ENCODE results near the gene P2RX3. TPM values are rescaled to one million over a fixed set of nuclear protein-coding genes. Genes with fewer than 3 reads are reported as not detected.

Gene P2RX3
- total RNA-seq, 2 donors from 2014 or later = not detected

GRCh38 chr11:57364851-57365660 is 26.9 kb downstream of the P2RX3 start:
- H3K36me3 Mint-ChIP-seq (ENCODE audit: insufficient read depth in 2 of 2) = no peaks in the 10 kb centered on the region
- H3K27ac Mint-ChIP-seq = no peak overlapping the region
- H3K4me1 Mint-ChIP-seq (ENCODE audit: low read depth) = no peaks in the 10 kb centered on the region
- H3K9me3 Mint-ChIP-seq = peaks cover 0 to 3% of the 10 kb centered on the region in 2 donors
- ATAC-seq (replicated peaks in 1 of 2) (no peak), DNase-seq (no peak)
- no peak overlapping the region for H3K4me3 Mint-ChIP-seq
- H3K27me3 Mint-ChIP-seq (ENCODE audit: low read depth) = peaks cover 8% of the 10 kb centered on the region

- Mint-ChIP-seq H3K4me3 (no peak overlapping the region), H3K36me3 (ENCODE audit: insufficient read depth in 2 of 2) (no peaks in the 10 kb centered on the region), H3K4me1 (ENCODE audit: low read depth) (no peaks in the 10 kb centered on the region), H3K27me3 (ENCODE audit: low read depth) (no peaks in the 10 kb centered on the region), H3K27ac (no peak overlapping the region), H3K9me3 (no peaks in the 10 kb centered on the region)
- ATAC-seq (replicated peaks in 1 of 2) (no peak), DNase-seq (no peak)
These were observed 30.1 kb downstream of the P2RX3 start for GRCh38 chr11:57368106-57368844.

GRCh38 chr11:57368845-57369232 is 30.7 kb downstream of the P2RX3 start:
- ATAC-seq (replicated peaks in 1 of 2) = no peak
- no peaks in the 10 kb centered on the region for H3K27me3 Mint-ChIP-seq (ENCODE audit: low read depth)
- H3K36me3 Mint-ChIP-seq (ENCODE audit: insufficient read depth in 2 of 2) = no peaks in the 10 kb centered on the region
- no peaks in the 10 kb centered on the region for H3K4me1 Mint-ChIP-seq (ENCODE audit: low read depth)
- no peak for DNase-seq
- H3K27ac Mint-ChIP-seq = no peak overlapping the region
- no peak overlapping the region for H3K4me3 Mint-ChIP-seq
- H3K9me3 Mint-ChIP-seq = no peaks in the 10 kb centered on the region

- H3K36me3 Mint-ChIP-seq (ENCODE audit: insufficient read depth in 2 of 2) = no peaks in the 10 kb centered on the region
- ATAC-seq (replicated peaks in 1 of 2) = no peak
- H3K4me1 Mint-ChIP-seq (ENCODE audit: low read depth) = no peaks in the 10 kb centered on the region
These were observed 32.1 kb downstream of the P2RX3 start for GRCh38 chr11:57370251-57370650.

GRCh38 chr11:57370941-57371340 is 32.8 kb downstream of the P2RX3 start:
- DNase-seq = no peak
- no peak overlapping the region for H3K4me3 Mint-ChIP-seq
- H3K27ac Mint-ChIP-seq = no peak overlapping the region
- no peaks in the 10 kb centered on the region for H3K27me3 Mint-ChIP-seq (ENCODE audit: low read depth)
- H3K4me1 Mint-ChIP-seq (ENCODE audit: low read depth) = no peaks in the 10 kb centered on the region
- ATAC-seq (replicated peaks in 1 of 2) = no peak
- no peaks in the 10 kb centered on the region for H3K9me3 Mint-ChIP-seq
- H3K36me3 Mint-ChIP-seq (ENCODE audit: insufficient read depth in 2 of 2) = no peaks in the 10 kb centered on the region

More at GRCh38 chr11:57370251-57370650, 32.1 kb downstream of the P2RX3 start:
- Mint-ChIP-seq H3K27ac (no peak overlapping the region), H3K4me3 (no peak overlapping the region), H3K27me3 (ENCODE audit: low read depth) (no peaks in the 10 kb centered on the region), H3K9me3 (no peaks in the 10 kb centered on the region)
- DNase-seq = no peak

- ATAC-seq (replicated peaks in 1 of 2) (no peak), DNase-seq (no peak)
- no peaks in the 10 kb centered on the region for H3K9me3 Mint-ChIP-seq
- H3K4me1 Mint-ChIP-seq (ENCODE audit: low read depth) = no peaks in the 10 kb centered on the region
- no peak overlapping the region for H3K27ac Mint-ChIP-seq
- no peak overlapping the region for H3K4me3 Mint-ChIP-seq
- peaks cover 9% of the 10 kb centered on the region for H3K27me3 Mint-ChIP-seq (ENCODE audit: low read depth)
- no peaks in the 10 kb centered on the region for H3K36me3 Mint-ChIP-seq (ENCODE audit: insufficient read depth in 2 of 2)
These were observed 35.0 kb downstream of the P2RX3 start for GRCh38 chr11:57373146-57373545.

GRCh38 chr11:57374966-57375365 is 36.8 kb downstream of the P2RX3 start:
- peaks cover 15% of the 10 kb centered on the region for H3K27me3 Mint-ChIP-seq (ENCODE audit: low read depth)
- H3K27ac Mint-ChIP-seq = no peak overlapping the region
- H3K9me3 Mint-ChIP-seq = no peaks in the 10 kb centered on the region
- H3K4me3 Mint-ChIP-seq = no peak overlapping the region
- ATAC-seq (replicated peaks in 1 of 2) (no peak), DNase-seq (no peak)
- no peaks in the 10 kb centered on the region for H3K4me1 Mint-ChIP-seq (ENCODE audit: low read depth)
- H3K36me3 Mint-ChIP-seq (ENCODE audit: insufficient read depth in 2 of 2) = no peaks in the 10 kb centered on the region

- DNase-seq (no peak), ATAC-seq (replicated peaks in 1 of 2) (no peak)
- Mint-ChIP-seq H3K36me3 (ENCODE audit: insufficient read depth in 2 of 2) (no peaks in the 10 kb centered on the region), H3K27me3 (ENCODE audit: low read depth) (peaks cover 19% of the 10 kb centered on the region), H3K27ac (no peak overlapping the region), H3K4me3 (no peak overlapping the region), H3K9me3 (no peaks in the 10 kb centered on the region), H3K4me1 (ENCODE audit: low read depth) (no peaks in the 10 kb centered on the region)
These were observed 37.3 kb downstream of the P2RX3 start for GRCh38 chr11:57375490-57375889.

GRCh38 chr11:57376095-57377090 is 38.2 kb downstream of the P2RX3 start:
- Mint-ChIP-seq H3K4me1 (ENCODE audit: low read depth) (no peaks in the 10 kb centered on the region), H3K36me3 (ENCODE audit: insufficient read depth in 2 of 2) (no peaks in the 10 kb centered on the region), H3K27ac (no peak overlapping the region), H3K4me3 (no peak overlapping the region), H3K9me3 (no peaks in the 10 kb centered on the region), H3K27me3 (ENCODE audit: low read depth) (peaks cover 21% of the 10 kb centered on the region)
- no peak for DNase-seq
- no peak for ATAC-seq (replicated peaks in 1 of 2)

- H3K4me3 Mint-ChIP-seq = no peak overlapping the region
- no peaks in the 10 kb centered on the region for H3K4me1 Mint-ChIP-seq (ENCODE audit: low read depth)
- DNase-seq (no peak), ATAC-seq (replicated peaks in 1 of 2) (no peak)
- H3K27me3 Mint-ChIP-seq (ENCODE audit: low read depth) = peaks cover 21% of the 10 kb centered on the region
- no peaks in the 10 kb centered on the region for H3K9me3 Mint-ChIP-seq
- H3K27ac Mint-ChIP-seq = no peak overlapping the region
- no peaks in the 10 kb centered on the region for H3K36me3 Mint-ChIP-seq (ENCODE audit: insufficient read depth in 2 of 2)
These were observed 39.0 kb downstream of the P2RX3 start for GRCh38 chr11:57377107-57377506.

- Mint-ChIP-seq H3K36me3 (ENCODE audit: insufficient read depth in 2 of 2) (no peaks in the 10 kb centered on the region), H3K27me3 (ENCODE audit: low read depth) (peaks cover 21% of the 10 kb centered on the region)
- no peak for ATAC-seq (replicated peaks in 1 of 2)
These were observed 40.0 kb downstream of the P2RX3 start for GRCh38 chr11:57378186-57378585.

GRCh38 chr11:57379732-57380131 is 41.6 kb downstream of the P2RX3 start:
- DNase-seq = no peak
- Mint-ChIP-seq H3K27me3 (ENCODE audit: low read depth) (peaks cover 21% of the 10 kb centered on the region), H3K4me1 (ENCODE audit: low read depth) (no peaks in the 10 kb centered on the region), H3K36me3 (ENCODE audit: insufficient read depth in 2 of 2) (no peaks in the 10 kb centered on the region), H3K9me3 (no peaks in the 10 kb centered on the region), H3K4me3 (no peak overlapping the region), H3K27ac (no peak overlapping the region)
- no peak for ATAC-seq (replicated peaks in 1 of 2)

More at GRCh38 chr11:57378186-57378585, 40.0 kb downstream of the P2RX3 start:
- H3K27ac Mint-ChIP-seq = no peak overlapping the region
- no peaks in the 10 kb centered on the region for H3K4me1 Mint-ChIP-seq (ENCODE audit: low read depth)
- no peak for DNase-seq
- H3K4me3 Mint-ChIP-seq = no peak overlapping the region
- H3K9me3 Mint-ChIP-seq = no peaks in the 10 kb centered on the region

- ATAC-seq (replicated peaks in 1 of 2) (no peak), DNase-seq (no peak)
- no peak within 1 kb of the TSS for H3K27ac Mint-ChIP-seq
- H3K9me3 Mint-ChIP-seq = no peaks in the 10 kb centered on the region
- peaks cover 25% of the 10 kb centered on the region for H3K27me3 Mint-ChIP-seq (ENCODE audit: low read depth)
- no peaks in the 10 kb centered on the region for H3K4me1 Mint-ChIP-seq (ENCODE audit: low read depth)
- H3K36me3 Mint-ChIP-seq (ENCODE audit: insufficient read depth in 2 of 2) = no peaks in the 10 kb centered on the region
- H3K4me3 Mint-ChIP-seq = no peak within 1 kb of the TSS
These were observed 42.8 kb downstream of the P2RX3 start, which contains the start of gene PRG3 for GRCh38 chr11:57380975-57381374. PRG3 (minus strand) TSS chr11:57381150; CDS start chr11:57380708, 442 bp downstream.
